NOMO-1 treated with DMSO at 0.1 percent for 48 hours (cell line): Measurements from ENCODE around the gene CCNL1.
A peak's percentile ranks its signal among the peaks of the same experiment; 100 is the strongest.

Source experiments
- DNase-seq: peaks from one replicate; lab custom pipeline; 2025; ENCODE audit not compliant: unreplicated experiment; lab: John Stamatoyannopoulos, UW

Gene CCNL1

GRCh38 chr3:157172746-157173145, 12.8 kb upstream of the CCNL1 start:
- no peak for DNase-seq

DNA sequence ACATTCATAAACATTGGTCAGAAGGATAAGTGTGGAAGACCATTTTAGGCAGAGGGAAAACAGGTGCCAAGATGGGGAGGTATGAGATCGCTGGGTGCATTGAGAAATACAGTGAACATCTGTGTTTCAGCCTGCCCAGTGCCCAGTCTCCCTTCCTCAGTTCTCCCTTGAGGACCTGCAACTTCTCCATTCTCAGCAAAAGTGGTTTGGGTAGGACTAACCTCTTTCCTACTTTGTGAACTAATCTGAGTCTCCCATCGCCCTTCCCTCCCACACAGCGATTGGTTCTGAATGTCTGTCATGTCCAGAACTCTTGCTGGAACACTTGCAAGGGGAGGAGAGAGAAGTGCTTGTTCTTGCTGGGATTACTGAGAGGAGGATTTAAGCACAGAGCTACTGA, 10.9 kb upstream of the CCNL1 start:
- DNase-seq, result peak; percentile 68

- DNase-seq, result no peak
Measured at GRCh38 chr3:157167371-157168042, 7.6 kb upstream of the CCNL1 start.

DNA sequence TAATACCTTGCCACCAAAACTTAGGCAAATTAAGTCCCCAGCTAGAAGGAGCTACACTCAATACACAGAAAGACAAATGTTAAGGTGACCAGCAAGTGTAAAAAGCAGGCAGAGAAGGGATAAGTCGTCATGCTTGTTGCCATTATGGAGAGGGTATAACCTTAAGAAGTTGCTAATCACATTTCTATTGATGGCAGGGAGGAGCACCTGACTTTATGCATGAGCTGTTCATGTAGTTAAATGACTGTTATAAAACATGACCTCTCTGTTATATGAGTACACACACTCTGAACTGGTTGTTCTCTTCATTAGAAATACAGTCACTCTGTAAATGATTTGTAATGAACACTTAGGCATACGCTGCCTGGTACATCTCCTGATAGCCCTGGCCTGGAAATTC, 6.6 kb upstream of the CCNL1 start:
- DNase-seq, result no peak

DNA sequence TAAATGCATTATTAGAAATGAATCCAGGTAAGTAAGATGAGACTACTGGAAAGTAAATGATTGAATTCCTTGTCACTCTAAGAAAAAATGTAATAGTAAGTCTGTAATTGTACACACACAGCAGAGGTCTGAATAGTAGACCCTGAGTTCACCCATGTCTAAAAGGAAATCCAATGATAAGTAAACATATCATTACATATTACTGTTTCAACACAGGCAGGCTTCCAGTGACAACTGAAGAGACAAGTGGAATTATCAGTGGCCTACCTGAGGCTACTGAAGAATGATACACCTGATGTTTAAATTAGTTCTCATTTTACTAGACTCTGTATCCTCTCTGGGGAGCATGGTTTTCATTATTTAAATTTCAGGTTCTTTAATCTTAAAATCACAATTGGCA, 6.2 kb upstream of the CCNL1 start:
- DNase-seq, result no peak

GRCh38 chr3:157163217-157163953, 3.4 kb upstream of the CCNL1 start:
- DNase-seq, result no peak

GRCh38 chr3:157162620-157163019, 2.7 kb upstream of the CCNL1 start:
- peak; percentile 27 for DNase-seq

DNA sequence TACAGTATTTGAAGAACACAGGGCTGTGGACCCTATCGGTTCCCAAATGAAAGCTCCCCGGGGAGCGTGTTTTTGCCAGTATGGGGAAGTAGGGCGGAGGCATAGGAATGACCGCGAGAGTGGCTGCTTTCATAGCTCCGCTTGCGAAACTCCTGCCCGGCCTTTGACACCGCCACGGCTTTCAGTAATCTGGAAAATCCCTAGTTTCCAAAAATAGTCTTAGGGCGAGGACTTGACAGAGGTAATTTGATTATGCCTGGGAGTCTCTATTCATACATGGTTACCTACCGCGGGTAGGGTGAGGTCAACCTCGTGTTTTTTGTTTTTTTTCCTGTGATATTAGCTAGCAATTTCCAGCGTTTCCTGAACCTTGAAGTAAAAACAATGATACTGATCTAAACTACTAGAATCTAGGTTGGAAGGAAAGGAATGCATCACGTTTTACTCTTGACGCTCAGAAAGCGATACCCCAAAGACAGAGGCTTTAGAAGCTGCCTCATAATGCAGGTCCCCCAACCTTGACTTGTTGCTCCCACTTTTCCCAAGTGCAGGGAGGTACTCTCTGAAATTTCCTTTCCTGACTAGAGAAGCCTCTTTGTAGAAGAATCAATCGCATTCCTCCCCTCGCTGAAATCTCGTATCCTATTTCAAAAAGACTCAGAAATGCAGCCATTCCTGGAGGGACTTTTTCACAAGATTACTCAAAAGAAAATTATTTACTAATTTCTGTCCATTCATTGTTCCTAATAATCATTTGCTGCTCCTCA, 894 bp upstream of the CCNL1 start:
- peak; percentile 90 for DNase-seq

- peak; percentile 76 for DNase-seq
Measured at GRCh38 chr3:157159037-157159761, 748 bp downstream of the CCNL1 start.

DNA sequence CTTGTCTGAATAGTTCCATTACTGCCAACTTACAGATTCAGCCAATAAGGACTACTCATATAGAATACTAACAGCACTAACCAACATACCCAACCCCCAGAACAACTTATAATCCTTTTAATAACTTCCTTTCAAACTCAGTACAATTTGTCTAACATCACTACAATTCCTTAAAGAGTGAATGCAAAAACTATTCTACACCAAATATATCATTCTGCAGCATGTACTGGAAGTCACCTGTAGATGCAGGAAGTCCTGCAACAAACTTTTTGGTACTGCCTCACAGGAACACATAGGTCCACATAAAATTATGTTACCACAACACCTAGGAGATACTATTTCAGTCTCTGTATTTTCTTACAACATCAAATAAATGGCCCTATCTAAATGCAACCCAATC, 2.1 kb downstream of the CCNL1 start:
- DNase-seq, result no peak

DNA sequence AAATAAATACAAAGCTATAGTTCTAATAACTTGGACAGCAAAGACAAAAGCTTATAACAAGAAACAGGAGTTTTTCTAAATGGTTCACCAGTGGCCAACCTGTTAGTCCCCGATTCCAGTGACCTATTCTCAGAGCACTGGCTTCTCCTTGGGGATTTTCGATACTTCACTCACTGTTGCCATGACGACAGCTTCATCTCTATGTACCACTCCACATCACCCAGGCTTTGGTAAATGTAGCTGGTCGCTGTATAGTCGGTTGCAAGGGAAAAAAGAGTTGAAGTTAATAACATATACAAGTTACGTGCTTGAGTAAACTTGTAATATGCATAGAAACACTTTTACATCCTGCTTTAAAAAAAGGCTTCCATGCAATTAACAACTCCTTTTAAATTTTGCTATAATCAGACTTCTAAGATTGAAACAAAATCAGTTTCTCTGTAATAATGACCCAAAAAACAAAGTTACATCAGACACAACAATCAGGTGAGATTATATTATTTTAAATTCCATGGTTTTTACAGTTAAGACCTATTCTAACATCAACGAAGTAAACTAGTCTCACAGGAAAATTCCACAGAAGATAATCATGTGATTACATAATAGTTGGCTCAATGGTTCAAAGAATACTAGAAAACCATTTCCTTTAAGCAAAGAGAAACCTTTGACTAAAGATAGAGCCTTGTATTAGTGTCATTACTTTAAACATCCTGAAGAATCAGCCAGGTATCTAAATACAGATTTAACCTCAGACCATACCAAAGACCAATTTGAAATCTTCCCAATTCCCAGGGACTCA, 2.9 kb downstream of the CCNL1 start:
- DNase-seq, result no peak

DNA sequence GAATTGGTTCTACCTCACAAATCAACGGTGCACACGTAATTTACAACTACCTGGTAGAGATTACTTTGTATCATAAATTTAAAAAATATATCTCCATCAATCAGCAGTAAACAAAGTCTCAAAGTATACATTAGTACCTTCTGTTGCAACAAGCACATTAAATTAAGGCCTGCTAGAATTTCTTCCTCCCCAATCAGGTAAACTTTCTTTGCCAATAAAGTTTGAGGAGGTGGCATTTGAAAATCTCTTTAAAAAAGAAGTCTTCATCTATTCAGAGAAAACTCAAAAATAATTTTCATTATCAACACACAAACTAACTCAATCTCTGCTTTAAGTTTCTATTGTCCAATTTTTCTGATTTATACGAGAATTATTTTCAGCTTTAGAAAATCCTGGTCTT, 4.4 kb downstream of the CCNL1 start:
- no peak for DNase-seq

DNA sequence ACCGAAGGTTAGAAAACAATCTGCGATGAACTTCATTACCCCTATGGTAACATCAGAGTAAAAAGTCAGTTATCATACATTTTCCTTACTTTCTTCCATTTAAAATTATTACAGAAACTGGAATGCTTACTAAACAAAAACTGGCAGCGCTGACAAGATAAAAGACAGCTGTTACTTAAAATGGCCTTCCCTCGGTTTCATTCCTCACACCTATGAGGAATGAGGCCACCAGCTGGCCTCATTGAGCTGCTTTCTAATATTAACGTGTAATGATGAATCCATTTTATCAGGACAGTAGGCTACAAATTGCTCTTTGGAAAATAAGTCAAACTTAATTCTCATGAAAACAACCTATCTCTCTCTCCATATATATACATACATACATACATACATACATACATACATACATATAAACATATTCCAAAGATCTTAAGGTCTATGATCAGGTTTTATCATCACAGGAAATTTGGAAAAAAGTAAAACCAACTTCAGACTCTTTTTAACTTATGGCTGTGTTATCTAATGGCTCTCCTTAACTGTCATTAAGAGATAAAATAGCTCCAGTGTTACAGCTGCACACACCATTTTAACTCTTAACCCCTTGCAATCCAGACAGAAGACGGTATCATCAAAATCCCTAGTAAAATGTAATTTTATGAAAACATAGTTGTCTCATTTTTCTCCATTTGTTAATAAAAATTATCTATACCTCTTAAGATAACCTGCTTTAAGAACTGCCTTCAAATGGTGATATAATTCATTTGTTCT, 5.2 kb downstream of the CCNL1 start:
- no peak for DNase-seq

GRCh38 chr3:157152930-157153329, 7.0 kb downstream of the CCNL1 start:
- no peak for DNase-seq

DNA sequence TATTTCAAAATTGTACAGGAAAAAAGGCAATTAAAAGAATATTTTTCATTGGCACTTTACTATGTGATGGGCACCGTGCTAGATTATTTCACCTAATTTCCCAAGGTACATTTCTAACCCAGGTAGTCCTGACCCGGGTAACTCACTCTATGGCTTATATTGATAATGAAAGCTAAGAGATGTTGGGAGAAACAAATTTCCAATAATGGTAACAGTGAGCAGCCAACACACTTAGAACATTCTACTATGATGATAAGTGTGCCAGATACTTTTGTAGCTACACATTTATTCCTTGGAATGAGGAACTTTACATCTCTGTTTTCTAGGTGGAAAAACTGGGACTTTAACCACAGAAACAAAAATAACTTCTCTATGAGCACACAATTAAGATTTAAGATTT, 7.5 kb downstream of the CCNL1 start:
- DNase-seq, result no peak

GRCh38 chr3:157151627-157152026, 8.3 kb downstream of the CCNL1 start:
- DNase-seq, result no peak

DNA sequence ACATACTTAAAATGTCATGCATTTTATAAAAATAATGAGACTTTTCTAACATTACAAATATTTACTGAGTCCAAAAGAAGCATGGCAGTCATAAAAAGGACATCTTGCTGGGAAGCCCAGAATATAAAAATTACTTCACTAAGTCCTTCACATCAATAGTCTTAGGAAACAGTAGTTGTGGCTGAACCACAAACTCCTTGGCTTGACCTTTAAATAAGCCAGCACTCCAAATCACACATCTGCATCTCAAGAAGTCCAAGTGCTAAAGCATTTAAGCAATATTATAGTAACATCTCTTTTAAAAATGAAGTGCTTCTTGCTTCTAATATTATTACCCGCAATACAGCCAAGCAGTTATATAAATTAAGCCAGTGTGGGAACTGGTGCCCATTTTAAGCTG, 8.8 kb downstream of the CCNL1 start:
- DNase-seq, result no peak

- no peak for DNase-seq
Measured at GRCh38 chr3:157149136-157149696, 10.7 kb downstream of the CCNL1 start.

- DNase-seq, result no peak
Measured at GRCh38 chr3:157148196-157148889, 11.6 kb downstream of the CCNL1 start.
